ENCODE results near the gene PIGN. TPM values are rescaled to one million over a fixed set of nuclear protein-coding genes. Genes with fewer than 3 reads are reported as not detected.
"Not testable (repeated sequence)": the region's sequence is repeated elsewhere in the genome, so short reads cannot be mapped to it uniquely, and the experiment has no call there.

PIGN gene
- total RNA-seq, 1 donor from 2014 or later = 37.1 TPM

DNA sequence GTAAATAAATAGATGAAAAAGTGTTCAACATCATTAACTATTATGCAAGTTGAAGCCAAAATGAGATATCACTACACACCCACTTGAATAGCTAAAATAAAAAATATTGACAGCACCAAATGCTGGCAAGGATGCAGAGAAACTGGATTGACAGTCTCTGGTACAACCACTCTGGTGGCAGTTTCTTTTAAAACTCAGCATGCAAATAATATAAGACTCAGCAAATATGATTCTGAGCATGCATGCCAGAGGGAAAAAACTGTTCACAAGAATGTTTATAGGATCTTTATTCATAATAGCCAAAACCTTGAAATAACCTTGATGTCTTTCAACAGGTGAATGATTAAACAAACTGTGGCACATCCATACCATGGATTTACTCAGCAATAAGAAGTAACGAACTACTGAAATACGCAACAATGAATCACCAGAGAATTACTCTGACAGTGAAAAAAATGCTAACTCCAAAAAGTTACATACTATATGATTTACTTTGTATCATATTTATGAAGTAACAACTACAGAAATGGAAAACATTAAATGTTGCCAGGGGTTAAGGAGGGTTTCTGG is 131.8 kb downstream of the PIGN start:
- ATAC-seq = no peak

DNA sequence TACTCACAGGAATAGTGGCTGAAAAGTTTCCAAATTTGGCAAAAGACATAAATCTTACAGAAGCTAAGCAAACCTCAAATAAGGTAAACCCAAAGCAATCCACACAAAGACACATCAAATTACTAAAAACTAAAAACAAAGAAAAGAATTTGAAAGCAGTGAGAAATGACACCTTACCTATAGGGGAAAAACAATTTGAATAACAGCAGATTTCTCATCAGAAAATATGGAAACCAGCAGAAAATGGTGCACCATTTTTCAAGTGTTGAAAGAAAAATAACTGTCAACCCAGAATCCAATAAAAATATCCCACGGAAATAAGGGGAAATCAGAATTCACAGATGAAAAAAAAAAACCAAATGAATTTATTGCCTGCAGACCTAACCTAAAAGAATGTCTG is 138.6 kb downstream of the PIGN start:
- ATAC-seq = no peak

DNA sequence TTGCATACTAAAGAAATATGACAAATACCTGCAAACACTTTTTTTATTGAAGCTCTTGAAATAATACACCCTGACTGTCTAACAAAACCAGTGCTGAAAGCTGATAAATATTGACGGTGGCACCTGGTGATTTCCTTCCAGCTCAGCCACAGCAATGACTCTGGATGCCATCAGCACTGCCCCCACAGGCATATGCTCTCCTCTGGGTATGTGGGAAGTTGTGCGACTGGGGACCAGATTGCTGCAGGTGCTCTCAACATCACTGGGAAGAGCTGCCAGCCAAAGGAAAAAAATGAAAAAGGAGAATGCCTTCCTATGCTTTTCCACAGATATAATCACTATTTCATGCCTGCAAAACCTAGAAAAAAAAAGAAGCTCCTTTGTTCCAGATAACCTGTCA is 141.5 kb downstream of the PIGN start:
- no peak for ATAC-seq

DNA sequence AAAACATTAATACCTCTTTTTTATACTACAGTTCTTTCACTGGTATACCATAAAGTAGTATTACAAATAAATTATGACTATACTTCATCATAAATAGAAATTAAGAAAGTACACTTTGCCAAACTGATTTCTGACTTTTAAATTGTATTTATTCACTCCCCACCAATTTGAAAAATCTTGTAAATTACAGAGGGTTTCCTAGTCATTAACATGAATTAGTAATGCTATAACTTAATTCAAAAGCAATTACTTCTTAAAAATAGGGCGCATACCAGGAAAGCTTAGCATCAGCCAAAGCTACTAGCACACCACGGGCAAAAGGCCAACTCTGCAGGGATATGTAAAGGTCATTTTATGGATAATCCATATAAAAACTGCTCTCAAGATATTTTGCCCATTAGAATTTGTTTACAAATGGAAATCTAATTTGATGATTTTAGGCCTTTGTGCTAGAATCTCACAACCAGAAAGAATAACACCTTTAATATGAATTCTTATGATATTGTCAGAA is 142.3 kb downstream of the PIGN start:
- no peak for ATAC-seq

DNA sequence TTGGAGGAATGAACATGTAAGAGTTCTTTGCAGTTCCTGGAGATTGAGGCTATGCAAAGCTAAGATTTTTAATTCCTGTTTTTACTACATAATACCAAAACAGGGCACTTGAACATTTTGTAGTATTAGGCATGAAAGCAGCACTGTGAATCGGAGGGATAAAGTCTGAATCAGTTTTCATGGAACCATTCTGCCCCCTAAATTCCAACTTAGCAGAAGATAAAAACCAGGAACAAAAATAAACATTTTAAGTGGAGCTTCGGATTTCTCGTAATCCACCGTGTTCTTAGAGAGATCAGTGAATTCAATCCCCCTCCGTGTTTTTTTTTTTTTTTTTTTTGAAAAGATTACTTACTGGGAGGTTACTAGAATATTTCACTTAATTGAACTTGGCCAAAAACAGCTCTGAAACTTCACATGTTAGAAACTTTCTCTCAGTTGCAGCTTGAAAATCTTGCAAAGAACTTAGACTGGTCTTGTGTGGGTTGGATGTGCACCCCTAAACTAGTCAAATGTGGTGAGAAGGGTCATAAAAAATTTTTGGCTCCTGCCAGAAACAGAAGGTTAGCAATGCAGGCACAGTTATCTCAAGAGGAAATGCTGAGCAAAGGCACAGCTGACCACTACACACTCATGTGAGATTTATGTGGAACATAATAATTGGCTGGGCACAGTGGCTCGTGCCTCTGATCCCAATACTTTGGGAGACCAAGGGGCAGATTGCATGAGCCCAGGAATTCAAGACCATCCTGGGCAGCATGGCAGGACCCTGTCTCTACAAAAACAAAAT is 148.7 kb downstream of the PIGN start:
- ATAC-seq = no peak

DNA sequence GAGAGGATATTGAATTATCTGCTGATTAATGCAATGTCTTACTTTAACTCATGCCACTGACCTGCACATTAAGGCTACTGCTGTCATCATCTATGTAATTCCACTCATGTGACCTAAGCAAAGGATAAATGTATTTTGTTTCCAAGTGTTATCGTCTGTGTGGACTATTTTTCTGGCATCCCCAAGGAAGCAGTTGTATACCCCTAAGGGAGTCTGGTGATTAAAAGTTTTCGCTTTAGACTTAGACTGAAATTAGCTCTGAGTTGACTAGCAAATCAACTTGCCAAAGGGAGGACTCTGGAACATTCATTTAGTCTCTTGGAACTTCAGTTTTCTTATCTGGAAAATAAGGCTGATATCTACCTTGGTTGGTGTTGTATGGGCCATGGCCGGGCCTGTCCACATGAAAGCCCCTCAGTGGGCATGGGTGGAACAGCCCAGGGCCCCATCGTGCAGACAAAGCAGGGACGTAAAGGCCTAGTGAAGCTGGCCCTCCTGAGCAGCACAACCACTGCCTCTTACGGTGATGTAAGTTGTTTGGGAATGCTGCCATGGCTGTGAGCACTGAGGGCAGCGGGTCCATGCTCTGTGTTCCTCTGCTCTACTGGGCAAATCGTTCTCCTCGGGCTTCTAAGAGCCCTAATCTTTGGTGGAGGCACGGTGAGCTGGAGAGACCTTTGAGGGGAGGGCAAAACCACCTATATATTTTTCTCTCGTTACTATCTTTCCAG is 149.7 kb downstream of the PIGN start:
- ATAC-seq = no peak

DNA sequence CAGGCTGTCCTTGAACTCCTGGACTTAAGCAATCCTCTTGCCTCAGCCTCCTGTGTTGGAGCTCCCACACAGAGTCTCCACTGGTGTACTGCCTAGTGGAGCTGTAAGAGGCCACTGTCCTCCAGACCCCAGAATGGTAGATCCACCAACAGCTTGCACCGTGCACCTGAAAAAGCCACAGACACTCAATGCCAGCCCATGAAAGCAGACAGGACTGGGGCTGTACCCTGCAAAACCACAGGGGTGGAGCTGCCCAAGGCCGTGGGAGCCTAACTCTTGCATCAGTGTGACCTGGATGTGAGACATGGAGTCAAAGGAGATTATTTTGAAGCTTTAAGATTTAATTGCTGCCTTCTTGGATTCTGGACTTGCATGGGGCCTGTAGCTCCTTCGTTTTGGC is 152.6 kb downstream of the PIGN start:
- ATAC-seq = not testable (repeated sequence)

DNA sequence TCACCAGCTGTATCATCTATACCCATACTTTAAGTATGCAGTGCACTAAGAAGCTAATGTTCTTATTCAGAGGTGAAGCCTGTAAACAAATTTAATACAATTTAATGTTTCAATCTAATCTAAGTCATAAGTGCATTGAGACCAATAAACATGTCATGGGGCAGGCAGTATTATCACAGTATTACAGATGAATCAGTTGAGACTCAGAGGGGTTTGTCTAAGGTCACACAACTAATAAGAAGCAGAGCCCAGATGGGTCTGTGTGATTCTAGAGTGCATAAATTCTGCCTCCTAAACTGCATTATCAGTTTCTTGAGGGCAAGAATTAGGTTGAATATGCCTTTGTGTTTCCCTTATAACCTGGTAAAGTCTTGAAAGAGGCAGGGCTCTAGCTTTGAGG is 153.1 kb downstream of the PIGN start:
- no peak for ATAC-seq

DNA sequence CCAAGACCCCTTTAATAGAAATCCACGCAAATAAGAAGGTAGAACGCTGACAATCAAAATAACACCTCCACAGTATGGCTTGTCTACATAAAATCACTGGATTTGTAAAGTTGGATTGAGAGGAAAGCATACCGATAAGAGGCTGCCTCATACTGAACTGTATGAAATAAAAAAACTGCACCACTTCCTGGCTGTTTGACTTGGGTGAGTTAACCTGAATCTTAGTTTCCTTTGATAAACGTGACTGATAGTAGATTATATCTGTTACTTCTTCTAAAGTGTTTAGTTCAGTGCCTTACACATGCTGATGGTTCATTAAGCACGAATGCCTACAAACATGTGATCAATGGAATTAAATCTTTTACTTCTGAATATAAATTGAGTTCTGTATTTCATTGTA is 153.6 kb downstream of the PIGN start:
- no peak for ATAC-seq

DNA sequence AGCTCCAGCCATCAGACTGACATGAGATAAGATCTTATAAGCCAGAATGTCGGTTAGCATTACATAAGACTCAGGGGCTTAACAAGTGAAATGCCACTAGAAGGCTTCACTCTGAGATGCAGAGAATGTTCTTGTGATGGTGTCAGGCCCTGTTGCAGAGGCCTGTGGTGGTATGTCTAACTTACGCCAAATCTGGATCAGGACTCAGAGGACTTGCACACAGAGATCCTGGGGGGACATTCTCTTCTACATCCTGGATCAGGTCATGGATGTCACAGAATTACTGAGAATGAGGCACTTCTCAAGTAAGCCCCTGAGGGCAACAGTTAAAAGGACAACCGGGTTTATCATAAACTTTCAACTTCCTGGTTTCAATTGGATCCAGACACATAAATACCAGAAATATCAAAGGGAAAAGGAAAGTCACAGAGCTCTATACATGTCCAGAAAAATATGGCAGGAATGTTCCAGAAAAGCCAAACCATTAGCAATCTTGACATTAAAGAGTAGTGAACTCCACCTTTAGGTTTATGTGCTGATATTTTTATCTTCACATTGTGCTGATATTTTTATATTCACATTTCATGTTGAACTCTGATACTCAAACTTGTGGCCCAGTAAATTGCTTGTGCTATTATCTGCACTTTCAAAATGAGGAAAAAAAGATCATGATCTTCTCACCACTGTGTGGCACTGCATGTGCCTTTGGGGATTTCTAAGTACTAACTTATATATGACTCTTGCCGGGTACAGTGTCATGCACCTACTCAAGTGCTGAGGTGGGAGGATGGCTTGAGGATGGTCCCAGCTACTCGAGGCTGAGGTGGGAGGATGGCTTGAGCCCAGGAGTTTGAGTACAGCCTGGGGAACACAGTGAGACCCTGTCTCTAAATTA is 156.5 kb downstream of the PIGN start:
- no peak for ATAC-seq

DNA sequence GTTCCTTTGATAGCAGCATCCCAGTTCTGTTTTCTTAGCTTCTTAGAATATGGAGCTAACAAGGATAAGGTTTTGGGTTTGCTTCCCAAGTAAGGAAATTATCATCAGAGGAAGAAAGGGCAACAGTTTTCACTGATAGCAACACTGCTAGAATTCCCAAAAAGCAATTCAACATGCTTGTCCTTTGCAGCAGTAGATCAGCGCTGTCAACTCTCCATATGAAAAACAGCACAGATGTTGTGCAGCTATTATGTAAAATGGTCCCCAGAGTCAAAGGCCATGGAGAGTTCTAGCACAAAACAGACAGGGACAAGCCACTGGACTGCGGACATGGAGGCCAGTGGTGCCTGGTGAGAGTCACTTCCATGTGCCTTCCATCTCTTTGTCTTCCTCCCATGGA is 158.1 kb downstream of the PIGN start:
- no peak for ATAC-seq

DNA sequence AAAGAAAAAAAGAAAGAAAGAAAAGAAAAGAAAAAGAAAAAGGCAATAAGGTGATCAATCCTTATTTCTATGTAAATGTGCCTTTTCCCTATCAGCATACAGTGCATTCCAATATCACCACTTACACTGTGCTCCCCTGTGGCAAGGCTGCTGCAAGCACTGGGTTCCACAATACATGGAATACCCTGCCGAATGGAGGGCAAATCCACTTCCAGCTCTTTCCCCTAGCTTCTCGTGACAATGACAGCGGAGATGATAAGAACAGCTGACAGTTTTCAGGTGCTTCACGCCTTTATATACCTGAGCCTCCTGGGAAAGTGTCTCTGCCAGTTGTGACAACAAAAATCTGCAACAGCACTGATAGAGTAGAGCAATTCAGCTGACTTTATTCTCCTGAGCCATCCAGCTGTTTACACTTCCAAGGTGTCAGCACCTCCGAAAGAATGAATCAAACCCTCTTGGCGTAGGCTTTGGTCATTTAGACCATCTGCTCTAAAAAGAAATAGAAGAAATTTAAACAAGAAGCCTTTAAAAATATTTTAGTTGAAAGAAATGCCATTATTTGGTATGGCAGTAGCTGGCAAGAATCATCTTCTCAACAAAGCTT is 158.8 kb downstream of the PIGN start:
- no peak for ATAC-seq

DNA sequence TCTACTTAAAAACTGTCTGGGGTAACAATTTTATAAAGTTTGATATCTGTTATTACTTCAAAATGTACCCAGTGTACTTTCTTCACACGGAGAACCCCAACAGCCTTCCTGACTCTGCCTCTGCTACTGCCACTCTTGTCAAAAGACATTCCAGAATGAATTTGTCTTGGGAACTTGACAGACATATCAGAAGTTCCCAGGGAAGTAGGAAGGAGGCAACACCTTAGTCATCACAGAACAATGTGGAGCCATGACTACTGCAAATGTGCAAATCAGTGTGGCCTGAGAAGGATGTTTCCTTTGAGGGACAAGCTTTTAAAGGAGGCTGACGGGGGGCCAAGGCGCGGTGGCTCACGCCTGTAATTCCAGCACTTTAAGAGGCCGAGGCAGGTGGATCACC is 160.3 kb downstream of the PIGN start:
- ATAC-seq = no peak

DNA sequence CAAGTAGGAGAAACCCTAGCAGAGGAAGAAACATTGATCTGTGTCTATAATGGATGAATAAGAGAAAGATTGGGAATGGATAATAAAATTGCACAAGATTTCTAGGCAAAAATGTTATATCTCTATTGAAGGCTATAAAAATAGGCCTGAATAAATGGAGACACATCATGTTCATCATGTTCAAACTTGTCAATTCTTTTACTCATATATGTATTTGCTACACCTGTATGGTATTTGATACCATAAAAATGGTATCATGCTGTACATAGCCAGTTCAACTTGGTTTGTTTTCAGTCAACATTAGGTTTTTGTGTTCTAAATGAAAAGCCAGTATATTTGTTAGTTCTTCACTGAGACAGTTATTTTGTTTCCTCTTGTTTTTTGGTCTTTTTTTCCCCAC is 161.9 kb downstream of the PIGN start:
- ATAC-seq = no peak

DNA sequence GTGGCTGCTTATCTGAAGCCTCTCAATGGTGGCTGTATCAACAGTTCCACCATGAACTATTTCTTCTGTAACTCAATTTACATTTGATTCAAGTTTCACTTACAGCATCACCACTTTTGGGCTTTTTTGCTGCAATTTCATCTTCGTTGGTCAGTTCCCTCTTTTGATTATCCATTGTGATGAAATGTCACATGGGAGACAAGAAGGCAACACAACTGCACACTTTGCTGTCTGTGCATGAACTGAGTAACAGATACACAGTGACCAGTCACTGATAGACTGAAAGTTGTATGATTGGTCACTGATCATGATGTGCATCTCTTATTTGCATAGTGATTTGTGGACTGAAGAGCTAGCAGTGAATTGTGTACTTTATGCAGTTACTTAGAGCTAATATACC is 163.3 kb downstream of the PIGN start:
- no peak for ATAC-seq

DNA sequence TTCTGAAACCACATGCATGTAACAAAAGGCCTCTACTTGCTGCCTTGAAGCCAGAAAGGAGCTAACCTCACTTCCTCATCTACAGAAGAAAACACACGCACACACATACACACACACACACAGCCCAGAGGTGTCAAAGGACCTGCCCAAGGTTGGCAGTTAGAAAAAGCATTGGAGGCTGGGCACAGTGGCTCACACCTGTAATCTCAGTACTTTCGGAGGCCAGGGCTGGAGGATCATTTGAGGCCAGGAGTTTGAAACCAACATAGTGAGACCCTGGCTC is 168.2 kb downstream of the PIGN start:
- ATAC-seq = no peak

DNA sequence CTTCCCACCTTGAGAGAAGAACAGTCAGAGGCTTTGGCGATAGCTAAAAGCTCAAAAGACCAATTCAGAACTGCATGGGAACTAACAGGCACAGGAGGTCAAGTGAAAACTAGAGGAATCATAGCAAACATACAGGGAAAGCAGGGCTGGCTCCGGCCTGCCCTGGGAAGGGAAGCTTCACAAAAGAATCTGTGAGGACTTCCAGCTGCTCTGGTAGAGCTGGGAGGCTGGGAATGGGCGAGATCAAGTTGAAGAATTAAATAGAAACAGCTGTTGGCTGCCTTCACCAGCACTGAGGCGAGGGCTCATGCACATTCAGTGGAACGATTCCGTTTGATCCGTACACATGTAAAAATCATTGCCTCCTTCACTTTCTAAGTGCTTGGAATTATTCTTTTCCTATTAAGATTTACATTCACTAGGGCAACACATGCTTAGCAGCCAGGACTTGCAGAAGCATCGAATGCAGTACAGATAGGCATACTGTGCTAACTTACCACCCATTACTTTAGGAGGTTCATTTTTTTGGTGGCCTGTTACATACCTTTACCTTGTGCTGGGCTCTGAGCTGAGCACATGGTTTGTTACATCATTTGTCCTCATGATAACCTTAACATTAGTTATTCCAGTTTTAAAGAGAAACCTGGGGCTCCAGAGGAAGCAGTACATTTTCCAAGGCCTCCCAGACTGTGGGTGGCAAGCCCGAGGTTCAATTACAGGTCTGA is 168.7 kb downstream of the PIGN start:
- ATAC-seq = no peak

DNA sequence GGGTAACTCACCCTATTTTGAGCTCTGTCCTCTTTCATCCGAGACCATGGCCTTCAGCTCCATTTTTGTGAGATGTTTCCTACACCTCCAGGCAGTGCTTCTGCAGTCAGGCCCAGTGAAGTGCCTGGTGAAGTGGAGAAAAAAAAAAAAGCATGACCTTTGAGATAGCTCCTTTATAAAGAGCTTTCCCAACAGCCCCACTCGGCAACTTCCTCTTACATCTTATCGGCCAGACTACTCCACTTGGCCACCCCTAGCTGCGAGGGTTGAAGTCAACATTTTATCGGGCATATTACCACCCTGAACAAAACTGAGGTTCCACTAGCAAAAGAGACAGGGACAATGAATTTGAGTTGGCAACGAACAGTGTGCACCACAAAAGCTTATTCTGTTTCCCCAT is 169.2 kb downstream of the PIGN start:
- no peak for ATAC-seq

DNA sequence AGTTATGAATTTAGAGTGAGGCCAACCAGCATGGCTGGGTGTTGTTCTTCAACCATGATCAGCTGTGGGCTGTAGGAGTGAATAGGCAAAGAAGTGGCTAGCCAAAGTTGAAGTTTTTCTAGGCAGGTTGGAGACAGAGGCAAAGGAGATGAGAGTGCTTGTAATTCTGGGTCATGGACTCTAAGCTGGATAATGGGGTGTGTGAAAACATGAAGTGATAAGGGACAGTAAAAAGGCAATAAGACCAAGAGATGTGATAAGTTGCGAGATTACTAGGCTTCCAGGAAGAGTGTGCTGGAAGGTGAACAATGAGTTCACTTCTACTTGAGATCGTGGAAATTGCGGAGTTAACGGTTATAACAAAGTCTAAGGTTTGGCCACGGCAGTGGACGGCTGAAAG is 175.4 kb downstream of the PIGN start:
- ATAC-seq = no peak

DNA sequence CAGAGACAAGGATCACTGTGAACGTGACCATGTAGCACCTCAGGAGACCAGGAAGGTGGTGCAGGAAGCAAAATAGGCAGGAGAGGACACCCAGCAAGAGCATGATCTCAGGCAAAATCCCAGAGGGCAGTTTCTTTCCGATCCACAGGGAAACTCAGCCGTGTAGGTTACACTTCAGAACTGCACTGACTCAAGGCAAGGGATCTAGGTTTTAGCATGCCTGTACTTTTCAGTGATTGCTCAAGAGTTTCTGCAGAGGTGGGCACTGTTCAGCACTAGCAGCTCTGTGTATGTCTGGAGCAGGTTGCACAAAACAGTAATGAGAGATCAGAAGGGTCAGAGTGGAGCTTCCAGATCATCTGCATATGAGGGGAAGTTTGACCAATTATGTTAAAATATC is 177.3 kb downstream of the PIGN start:
- no peak for ATAC-seq

DNA sequence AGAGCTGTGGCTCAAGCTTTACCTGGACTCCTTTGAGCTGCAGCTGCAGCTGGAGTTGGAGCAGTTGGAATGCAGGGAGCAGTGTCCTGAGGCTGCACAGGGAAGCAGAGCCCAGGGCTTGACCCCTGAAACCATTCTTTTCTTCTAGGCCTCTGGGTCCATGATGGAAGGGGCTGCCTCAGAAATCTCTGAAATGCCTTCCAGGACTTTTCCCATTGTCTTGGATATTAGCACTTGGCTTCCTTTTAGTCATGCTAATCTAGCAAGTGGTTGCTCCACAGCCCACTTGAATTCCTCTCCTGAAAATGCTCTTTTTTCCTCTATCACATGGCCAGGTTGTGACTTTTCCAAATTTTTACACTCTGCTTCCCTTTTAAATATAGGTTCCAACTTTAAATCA is 185.5 kb downstream of the PIGN start:
- no peak for ATAC-seq

DNA sequence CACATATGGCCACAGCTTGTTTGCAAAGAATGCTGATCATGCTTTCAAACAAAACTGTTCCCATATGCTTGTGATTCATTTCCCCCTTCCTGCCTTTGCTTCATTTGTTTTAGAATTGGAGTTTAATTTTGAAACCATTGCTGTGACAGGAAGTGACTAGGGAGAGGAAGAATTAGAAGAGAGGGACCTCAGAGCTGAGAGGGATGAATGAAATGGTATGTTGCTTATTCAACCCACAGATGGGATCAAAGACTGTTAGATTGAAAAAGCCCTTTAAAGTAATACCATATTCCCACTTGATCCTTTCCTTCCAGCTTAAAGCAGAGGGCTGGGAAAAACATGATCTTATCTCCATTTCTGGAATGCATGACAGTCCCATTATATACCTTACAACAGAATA is 187.9 kb downstream of the PIGN start:
- ATAC-seq = no peak

All from esophagus mucosa (tissue), 1 donor.